AG10803 (cell line): ENCODE measurements around the gene SLC25A6.

ENCODE experiments used
- DNase-seq: peaks from one replicate; pipeline ENCODE4 v3.0.0; 2010; ENCODE audit warnings: low read depth
- H3K4me3 ChIP-seq: 2 replicates; pipeline ENCODE4 v1.5.1; 2011; ENCODE audit warnings: mild to moderate bottlenecking, low read length, control low read depth
- CTCF ChIP-seq: conservative IDR thresholded peaks from 2 replicates; pipeline ENCODE4 v1.5.1; 2011; ENCODE audit warnings: mild to moderate bottlenecking, low read length, control low read depth, inconsistent platforms

SLC25A6 gene

GRCh38 chrX:1387141-1387776, 4.7 kb downstream of the SLC25A6 start:
- no peak for TF ChIP-seq CTCF
- no peak overlapping the region for H3K4me3 ChIP-seq

GRCh38 chrX:1386338-1387127, 5.4 kb downstream of the SLC25A6 start:
- TF ChIP-seq CTCF: no peak
- no peak overlapping the region for H3K4me3 ChIP-seq
- DNase-seq: no peak

More at GRCh38 chrX:1387141-1387776, 4.7 kb downstream of the SLC25A6 start:
- no peak for DNase-seq

GRCh38 chrX:1385253-1386223, 6.4 kb downstream of the SLC25A6 start:
- no peak overlapping the region for H3K4me3 ChIP-seq
- no peak for DNase-seq

GRCh38 chrX:1384658-1385252, 7.2 kb downstream of the SLC25A6 start:
- DNase-seq: no peak
- no peak overlapping the region for H3K4me3 ChIP-seq

More at GRCh38 chrX:1385253-1386223, 6.4 kb downstream of the SLC25A6 start:
- no peak for TF ChIP-seq CTCF

GRCh38 chrX:1380672-1381233, 11.2 kb downstream of the SLC25A6 start:
- no peak overlapping the region for H3K4me3 ChIP-seq
- TF ChIP-seq CTCF: no peak
- DNase-seq: no peak

More at GRCh38 chrX:1384658-1385252, 7.2 kb downstream of the SLC25A6 start:
- TF ChIP-seq CTCF: no peak

- no peak for DNase-seq
- H3K4me3 ChIP-seq: no peak overlapping the region
- TF ChIP-seq CTCF: no peak
These were observed 13.6 kb downstream of the SLC25A6 start for GRCh38 chrX:1378306-1378759.
